GM12878 (cell line): Measurements from ENCODE around the gene DCP1B. TPM values are rescaled to one million over a fixed set of nuclear protein-coding genes. Genes with fewer than 3 reads are reported as not detected.

Source experiments
- ATAC-seq: fragments of 200-7000 bp; cut with Tn5 transposase; 3 replicates; pipeline ENCODE4 v1.9.1; 2020; ENCODE audit warnings: mild to moderate bottlenecking, moderate library complexity
- BruUV-seq: library from RNA; stranded (reverse); fragments of 400-500 nt; replicated peaks from 2 replicates; lab custom pipeline; 2021; lab: Mats Ljungman, UMichigan
- CTCF ChIA-PET: fragments of 300-600 bp; sonication (Branson Sonifier 250); formaldehyde crosslinking; extraction: SDS; loops from one replicate; lab custom pipeline; 2021; ENCODE audit warnings: inconsistent platforms; lab: Yijun Ruan, JAX
- POLR2A ChIA-PET: fragments of 350-600 bp; formaldehyde crosslinking; extraction: SDS; loops from one replicate; lab custom pipeline; 2021; ENCODE audit warnings: inconsistent platforms; lab: Charles Lee
- RAD21 ChIA-PET: fragments of 300-600 bp; sonication (Branson Sonifier 250); formaldehyde crosslinking; loops from one replicate; lab custom pipeline; 2023; ENCODE audit warnings: antibody characterized with exemption; ENCODE audit not compliant: unreplicated experiment; lab: Charles Lee
- SMC1A ChIA-PET: fragments of 300-600 bp; sonication (Branson Sonifier 250); formaldehyde crosslinking; loops from one replicate; lab custom pipeline; 2023; ENCODE audit not compliant: unreplicated experiment, uncharacterized antibody; lab: Charles Lee
- DNase-seq: peaks from one replicate; pipeline ENCODE4 v3.0.0-alpha.2; 2011; ENCODE audit warnings: low read depth, low spot score
- FAIRE-seq: peaks from 3 replicates; lab custom pipeline; 2011; peaks lifted over from hg19 to GRCh38; lab: Jason Lieb, UNC
- H2AFZ ChIP-seq: 2 replicates; pipeline ENCODE4 v1.6.0; 2011; ENCODE audit warnings: low read depth, low read length, control low read depth; ENCODE audit not compliant: control insufficient read depth
- H3K27ac ChIP-seq: 2 replicates; pipeline ENCODE4 v1.5.1; 2011; ENCODE audit warnings: control low read depth; ENCODE audit not compliant: control insufficient read depth, insufficient read depth
- H3K27me3 ChIP-seq, 2 experiments: replicated peaks in 1 of 2; 2 replicates each; pipeline versions ENCODE4 v1.6.0 to v1.6.1; 2011; ENCODE audit warnings: low read length in 1 of 2; ENCODE audit not compliant: control insufficient read depth in 2 of 2, insufficient read depth in 2 of 2
- H3K36me3 ChIP-seq, 2 experiments: 2 replicates each; pipeline ENCODE4 v1.5.1; 2011; ENCODE audit warnings: low read length in 1 of 2; ENCODE audit not compliant: control insufficient read depth in 2 of 2, insufficient read depth in 2 of 2
- H3K4me1 ChIP-seq: 2 replicates; pipeline ENCODE4 v1.6.1; 2011; ENCODE audit warnings: mild to moderate bottlenecking, low read length, moderate library complexity, mixed read lengths; ENCODE audit not compliant: control insufficient read depth, insufficient read depth
- H3K4me2 ChIP-seq: 2 replicates; pipeline ENCODE4 v1.6.0; 2011; ENCODE audit warnings: control low read depth; ENCODE audit not compliant: control insufficient read depth, insufficient read depth
- H3K4me3 ChIP-seq: fragments of 200-600 bp; sonication (generic); 2 replicates; pipeline ENCODE4 v1.5.1; 2016
- H3K79me2 ChIP-seq: 2 replicates; pipeline ENCODE4 v1.6.0; 2011; ENCODE audit warnings: low read length; ENCODE audit not compliant: control insufficient read depth, insufficient read depth
- H3K9ac ChIP-seq: 2 replicates; pipeline ENCODE4 v1.8.0; 2011; ENCODE audit warnings: low read length, control low read depth, mixed read lengths; ENCODE audit not compliant: control insufficient read depth, insufficient read depth
- H3K9me3 ChIP-seq: replicated peaks from 3 replicates; pipeline ENCODE4 v1.5.1; 2011; ENCODE audit warnings: mild to moderate bottlenecking, low read length; ENCODE audit not compliant: control insufficient read depth, insufficient read depth
- H4K20me1 ChIP-seq: 2 replicates; pipeline ENCODE4 v1.6.0; 2011; ENCODE audit not compliant: control insufficient read depth, insufficient read depth
- CREB1 ChIP-seq: IDR thresholded peaks from 2 replicates; pipeline ENCODE4 v1.6.1; 2012; ENCODE audit warnings: low read depth, mild to moderate bottlenecking, inconsistent platforms
- E2F4 ChIP-seq: IDR thresholded peaks from 2 replicates; pipeline ENCODE4 v1.6.1; 2012; ENCODE audit warnings: low read depth, low read length, improper control_type of control experiment
- FOS ChIP-seq: IDR thresholded peaks from 3 replicates; pipeline ENCODE4 v1.6.1; 2011; ENCODE audit warnings: borderline replicate concordance; ENCODE audit not compliant: insufficient read length; ENCODE audit errors: extremely low read depth
- HDAC6 ChIP-seq: fragments of 200-600 bp; sonication (generic); IDR thresholded peaks from one replicate; pipeline ENCODE4 v1.8.0; 2017; ENCODE audit warnings: antibody characterized with exemption; ENCODE audit not compliant: unreplicated experiment
- HDGF ChIP-seq: fragments of 450-650 bp; IDR thresholded peaks from 2 replicates; pipeline ENCODE4 v1.6.1; 2016; ENCODE audit warnings: antibody characterized with exemption
- IKZF2 ChIP-seq, 2 experiments: fragments of 450-650 bp; IDR thresholded peaks; 2 replicates each; pipeline ENCODE4 v1.6.1; 2017; ENCODE audit warnings: mild to moderate bottlenecking in 2 of 2, moderate library complexity in 2 of 2
- IRF3 ChIP-seq: fragments of 450-650 bp; IDR thresholded peaks from 2 replicates; pipeline ENCODE4 v1.6.1; 2014; ENCODE audit warnings: mild to moderate bottlenecking
- IRF5 ChIP-seq: fragments of 450-650 bp; IDR thresholded peaks from 2 replicates; pipeline ENCODE4 v1.6.1; 2017; ENCODE audit warnings: borderline replicate concordance
- PKNOX1 ChIP-seq: fragments of 450-650 bp; IDR thresholded peaks from 2 replicates; pipeline ENCODE4 v1.6.1; 2016; ENCODE audit warnings: mild to moderate bottlenecking
- RBBP5 ChIP-seq: fragments of 200-600 bp; sonication (generic); conservative IDR thresholded peaks from 2 replicates; pipeline ENCODE4 v1.6.1; 2016
- RELA ChIP-seq: fragments of 450-650 bp; IDR thresholded peaks from 2 replicates; pipeline ENCODE4 v1.8.0; 2014; ENCODE audit warnings: borderline replicate concordance; ENCODE audit not compliant: partially characterized antibody
- SMAD1 ChIP-seq: fragments of 450-650 bp; IDR thresholded peaks from 2 replicates; pipeline ENCODE4 v1.6.1; 2018; ENCODE audit warnings: mild to moderate bottlenecking, low read depth; ENCODE audit not compliant: partially characterized antibody
- TAF1 ChIP-seq: IDR thresholded peaks from 2 replicates; pipeline ENCODE4 v1.6.1; 2011; ENCODE audit warnings: mild to moderate bottlenecking, low read depth, low read length, borderline replicate concordance
- TBL1XR1 ChIP-seq: IDR thresholded peaks from 2 replicates; pipeline ENCODE4 v1.6.1; 2012; ENCODE audit warnings: low read depth, low read length, improper control_type of control experiment
- TCF12 ChIP-seq: IDR thresholded peaks from 2 replicates; pipeline ENCODE4 v1.6.1; 2011; ENCODE audit warnings: low read depth, mild to moderate bottlenecking, low read length
- ZNF217 ChIP-seq: fragments of 450-650 bp; IDR thresholded peaks from 2 replicates; pipeline ENCODE4 v1.6.1; 2017; ENCODE audit warnings: antibody characterized with exemption, mild to moderate bottlenecking
- ZNF687 ChIP-seq: fragments of 450-650 bp; IDR thresholded peaks from 2 replicates; pipeline ENCODE4 v1.6.1; 2017; ENCODE audit warnings: mild to moderate bottlenecking, moderate library complexity
- WGBS: methylation state at CpG from one replicate; pipeline ENCODE4 v1.1.6; 2016; ENCODE audit warnings: low lambda C conversion rate; ENCODE audit not compliant: insufficient replicate concordance, insufficient coverage; ENCODE audit errors: missing lambda C conversion rate; 5-methylcytosine and 5-hydroxymethylcytosine counted together
- in situ Hi-C: fragments of 300-500 bp; cut with MboI; formaldehyde crosslinking; loops from 9 replicates; pipeline ENCODE4 v1.14.3; 2018; ENCODE audit warnings: mixed read lengths
- intact Hi-C: fragments of 100-400 bp; cut with micrococcal nuclease; formaldehyde crosslinking; loops from one replicate; pipeline ENCODE4 v1.14.2; 2022; ENCODE audit not compliant: unreplicated experiment
- polyA plus RNA-seq, 11 experiments: library from polyadenylated mRNA; depleted of rRNA in 4 of 11; unstranded in 6 of 11; stranded (reverse) in 5 of 11; fragments of >200 nt; fragmentation: Nextera tagmentation in 4 of 11; fragmentation: Illumina TruSeq in 1 of 11; extraction: Ambion mirVana in 4 of 11; extraction: Trizol in 1 of 11; gene quantifications; 1 replicate in 1 of 11; 2 replicates in 10 of 11; pipeline versions ENCODE4 v1.2.1 to v1.2.3, GENCODE V29; 2011 to 2016; ENCODE audit warnings: inconsistent platforms in 2 of 11, missing spikeins in 2 of 11, low read depth in 1 of 11
- total RNA-seq, 4 experiments: library from RNA; depleted of rRNA in 3 of 4; stranded (reverse); fragments of >200 nt in 3 of 4; fragmentation: Illumina TruSeq in 1 of 4; extraction: Trizol in 1 of 4; gene quantifications; 2 replicates each; pipeline versions ENCODE4 v1.2.1 to v1.2.3, GENCODE V29; 2013 to 2021

The DCP1B gene
- total and polyA plus RNA-seq, 10 of the 15 experiments (the other 5 are each of a cell fraction or from before 2014, with no cell fraction given): 1.3 to 23.4 (median 15.3) TPM

GRCh38 chr12:1922985-1923384, 81.3 kb downstream of the DCP1B start:
- Histone ChIP-seq H3K4me1 (peaks cover 8% of the 10 kb centered on the region; the same call in 1 of the 2 replicates), H2AFZ (no peak overlapping the region), H3K9me3 (no peaks in the 10 kb centered on the region; the same call in 2 of the 3 replicates), H3K27me3 (peaks cover 0 to 2% of the 10 kb centered on the region in 2 experiments; a peak in 1 of 4 replicates), H3K27ac (no peak overlapping the region), H3K9ac (no peak overlapping the region), H4K20me1 (no peaks in the 10 kb centered on the region), H3K36me3 (no peaks in the 10 kb centered on the region), H3K4me2 (no peak overlapping the region), H3K4me3 (no peak overlapping the region), H3K79me2 (no peaks in the 10 kb centered on the region)
- in situ Hi-C loops: no loop called here
- ChIA-PET CTCF (no interaction called here), SMC1A (interaction anchor here (1.4 kb wide), 1 partner anchor 17 kb away, joined by 10 read pairs; no protein-coding TSS in a partner anchor), RAD21 (interaction anchor here (3.0 kb wide), 1 partner anchor 17 kb away, joined by 20 read pairs; no protein-coding TSS in a partner anchor), POLR2A (interaction anchor here (2.1 kb wide), 1 partner anchor 10 kb away, joined by 8 read pairs; no protein-coding TSS in a partner anchor)
- no peak for DNase-seq
- intact Hi-C loops: no loop called here
- no peak for FAIRE-seq
- BruUV-seq: no TSS peak
- WGBS: 28% methylated on average over 12 of the region's 12 CpGs
- no peak for ATAC-seq
- TF ChIP-seq FOS (no peak), TBL1XR1 (no peak), ZNF687 (no peak), CREB1 (no peak), IKZF2 (IDR thresholded peaks at IDR 0.05) (no peak), RELA (no peak), ZNF217 (no peak), E2F4 (no peak), TCF12 (no peak), HDAC6 (no peak), RBBP5 (no peak), TAF1 (no peak), PKNOX1 (no peak), HDGF (no peak), IRF5 (no peak), SMAD1 (no peak), IRF3 (no peak)
